ENCODE data around the gene RGS6. TPM values are rescaled to one million over a fixed set of nuclear protein-coding genes. Genes with fewer than 3 reads are reported as not detected.

RGS6 gene
- total and polyA plus RNA-seq, 2 of the 4 experiments (the other 2 are of a cell fraction): not detected

- ChIA-PET CTCF (interaction anchor here (1.5 kb wide), 1 partner anchor 395 kb away, joined by 3 read pairs; no protein-coding TSS in a partner anchor), POLR2A (ENCODE audit: unreplicated experiment) (no interaction called here)
- ATAC-seq (ENCODE audit: low read depth) (no peak), DNase-seq (no peak)
- no peak overlapping the region for H2BK5ac ChIP-seq (ENCODE audit: low read depth, low read length, poor library complexity, severe bottlenecking)
- BruUV-seq (replicated peaks): no TSS peak
- H2BK120ac ChIP-seq (ENCODE audit: low read depth, low read length): no peak overlapping the region
- no peak overlapping the region for H4K8ac ChIP-seq (ENCODE audit: low read depth in 2 of 2, low read length in 2 of 2)
- no peak overlapping the region for H2BK15ac ChIP-seq (ENCODE audit: low read depth, low read length)
- WGBS, 2 experiments (ENCODE audit: extremely low coverage in 2 of 2, insufficient read length in 1 of 2): no CpG with 5 or more reads among the region's 4 CpGs
- no peaks in the 10 kb centered on the region for H3K9me3 ChIP-seq (ENCODE audit: control insufficient read depth, insufficient read depth, low read length)
- H3K27me3 ChIP-seq (ENCODE audit: control insufficient read depth, insufficient read depth, low read length): no peaks in the 10 kb centered on the region
- H3K4me1 ChIP-seq (ENCODE audit: control insufficient read depth, insufficient read depth, low read length): no peaks in the 10 kb centered on the region
- H2AK9ac ChIP-seq (replicated peaks; ENCODE audit: low read depth, low read length, poor library complexity): no peak overlapping the region
- H2BK20ac ChIP-seq (ENCODE audit: low read depth, low read length): no peak overlapping the region
- no peak overlapping the region for H3K56ac ChIP-seq (ENCODE audit: extremely low read depth, insufficient read depth, low read length)
- no peak overlapping the region for H4K91ac ChIP-seq (ENCODE audit: insufficient read depth, low read depth, low read length)
- H3K18ac ChIP-seq (ENCODE audit: low read depth, low read length): no peak overlapping the region
- no peak overlapping the region for H3K4me2 ChIP-seq (ENCODE audit: low read depth, low read length)
- intact Hi-C loops (cut with micrococcal nuclease) (no loop called here), in situ Hi-C loops (cut with MboI; ENCODE audit: low sequenced_read_pairs) (no loop called here), dilution Hi-C loops (cut with HindIII; ENCODE audit: low sequenced_read_pairs, unreplicated experiment) (no loop called here)
- H3K79me1 ChIP-seq (ENCODE audit: low read depth in 1 of 2, low read length in 2 of 2): no peaks in the 10 kb centered on the region
- TF ChIP-seq CHD1 (IDR thresholded peaks at IDR 0.05; ENCODE audit: low read depth, low read length): no peak
- no peak for TF ChIP-seq FOS (IDR thresholded peaks at IDR 0.05; ENCODE audit: low read depth, low read length)
- no peak for TF ChIP-seq CEBPB (IDR thresholded peaks at IDR 0.05; ENCODE audit: low read depth, low read length)
- no peak for TF ChIP-seq MAFK (IDR thresholded peaks at IDR 0.05; ENCODE audit: low read depth, low read length)
- TF ChIP-seq RCOR1 (IDR thresholded peaks at IDR 0.05; ENCODE audit: insufficient replicate concordance, low read length): no peak
- TF ChIP-seq CTCF (conservative IDR thresholded peaks at IDR 0.05; ENCODE audit: low read depth, low read length): no peak
- no peak for TF ChIP-seq RAD21 (IDR thresholded peaks at IDR 0.05; ENCODE audit: low read length)
- TF ChIP-seq POLR2A (IDR thresholded peaks at IDR 0.05; ENCODE audit: low read depth, low read length): no peak
- no peak for TF ChIP-seq MAZ (IDR thresholded peaks at IDR 0.05; ENCODE audit: borderline replicate concordance, low read depth, low read length)
- no peak for TF ChIP-seq SMC3 (IDR thresholded peaks at IDR 0.05; ENCODE audit: low read depth, low read length)
- TF ChIP-seq USF2 (IDR thresholded peaks at IDR 0.05; ENCODE audit: low read depth, low read length): no peak
- no peak overlapping the region for H3K23ac ChIP-seq (ENCODE audit: low read depth, low read length)
- H2AK5ac ChIP-seq (ENCODE audit: low read depth, low read length): no peak overlapping the region
- no peak overlapping the region for H2AFZ ChIP-seq (replicated peaks; ENCODE audit: low read length, poor library complexity)
- no peak overlapping the region for H4K5ac ChIP-seq (ENCODE audit: low read depth, low read length)
- no peaks in the 10 kb centered on the region for H4K20me1 ChIP-seq (ENCODE audit: insufficient read depth, low read length)
- H3K9ac ChIP-seq (ENCODE audit: low read depth, low read length): no peak overlapping the region
- H3K9me1 ChIP-seq (ENCODE audit: insufficient read depth, low read length): no peaks in the 10 kb centered on the region
- no peaks in the 10 kb centered on the region for H3K36me3 ChIP-seq (ENCODE audit: control insufficient read depth, insufficient read depth, low read length)
- H3K4me3 ChIP-seq (ENCODE audit: insufficient read depth, low read depth, low read length): no peak overlapping the region
- no peak overlapping the region for H3K14ac ChIP-seq (replicated peaks; ENCODE audit: low read depth, low read length)
- no peak overlapping the region for H3K4ac ChIP-seq (ENCODE audit: low read depth, low read length)
- no peak overlapping the region for H3K27ac ChIP-seq (ENCODE audit: insufficient read depth, low read length)
These were observed 92.3 kb downstream of the RGS6 start for GRCh38 chr14:72024504-72024903.
